CD4-positive, alpha-beta T cell (primary cell): ENCODE results near the gene IL1RAPL2. TPM values are rescaled to one million over a fixed set of nuclear protein-coding genes. Genes with fewer than 3 reads are reported as not detected.

Source experiments
- ATAC-seq: fragments of 200-7000 bp; cut with Tn5 transposase; one replicate; pipeline ENCODE4 v1.10.0; 2022; ENCODE audit warnings: mild to moderate bottlenecking; ENCODE audit not compliant: poor library complexity
- CTCF ChIA-PET: fragments of 350-600 bp; sonication (Branson Sonifier 250); formaldehyde crosslinking; loops from one replicate; lab custom pipeline; 2021; ENCODE audit warnings: antibody characterized with exemption, inconsistent platforms; lab: Charles Lee
- POLR2A ChIA-PET: fragments of 350-600 bp; sonication (Branson Sonifier 250); formaldehyde crosslinking; loops from one replicate; lab custom pipeline; 2021; ENCODE audit warnings: antibody characterized with exemption, inconsistent platforms; lab: Charles Lee
- DNase-seq, 14 experiments: peaks; one replicate each; pipeline ENCODE4 v3.0.0-alpha.2; 2013 to 2020; ENCODE audit warnings: mixed read lengths in 2 of 14
- H3K27ac ChIP-seq, 2 donors: one replicate each; pipeline versions ENCODE4 v1.5.1 to v1.7.0; 2013; ENCODE audit warnings: low read length in 2 of 2, low read depth in 1 of 2, mild to moderate bottlenecking in 1 of 2
- H3K27me3 ChIP-seq, 2 experiments: 1 replicate in 1 of 2; 2 replicates in 1 of 2; pipeline versions ENCODE4 v1.6.1 to v1.7.0; 2013; ENCODE audit warnings: low read length in 2 of 2, control low read depth in 1 of 2, mild to moderate bottlenecking in 1 of 2, moderate library complexity in 1 of 2; ENCODE audit not compliant: insufficient read depth in 2 of 2, control insufficient read depth in 1 of 2
- H3K36me3 ChIP-seq: one replicate; pipeline ENCODE4 v1.6.1; 2013; ENCODE audit warnings: low read length, control low read depth; ENCODE audit not compliant: insufficient read depth
- H3K4me1 ChIP-seq: one replicate; pipeline ENCODE4 v1.6.1; 2013; ENCODE audit warnings: low read length, control low read depth; ENCODE audit not compliant: insufficient read depth
- H3K4me3 ChIP-seq: one replicate; pipeline ENCODE4 v1.5.1; 2013; ENCODE audit warnings: mild to moderate bottlenecking, low read length, moderate library complexity
- H3K9me3 ChIP-seq, 2 experiments: 1 replicate in 1 of 2; 2 replicates in 1 of 2; pipeline versions ENCODE4 v1.6.1 to v1.7.0; 2013; ENCODE audit warnings: low read length in 2 of 2, mild to moderate bottlenecking in 2 of 2, control low read depth in 1 of 2, moderate library complexity in 1 of 2; ENCODE audit not compliant: control insufficient read depth in 1 of 2, insufficient read depth in 1 of 2
- H3K27ac Mint-ChIP-seq: one replicate; pipeline ENCODE4 v1.8.0; 2020; ENCODE audit warnings: mixed read lengths
- H3K27me3 Mint-ChIP-seq: one replicate; pipeline ENCODE4 v1.8.0; 2021; ENCODE audit warnings: mixed read lengths
- H3K36me3 Mint-ChIP-seq: one replicate; pipeline ENCODE4 v1.8.0; 2021; ENCODE audit warnings: low read depth, mixed read lengths
- H3K4me1 Mint-ChIP-seq: one replicate; pipeline ENCODE4 v1.8.0; 2021; ENCODE audit warnings: low read depth, mixed read lengths
- H3K4me3 Mint-ChIP-seq: one replicate; pipeline ENCODE4 v1.8.0; 2020; ENCODE audit warnings: mild to moderate bottlenecking, mixed read lengths
- H3K9me3 Mint-ChIP-seq: one replicate; pipeline ENCODE4 v1.8.0; 2020; ENCODE audit warnings: mixed read lengths
- intact Hi-C, 2 experiments: fragments of 100-400 bp; cut with DNase I in 1 of 2; cut with micrococcal nuclease in 1 of 2; formaldehyde crosslinking; loops; one replicate each; pipeline versions ENCODE4 v1.15.1 to v1.9.0; 2023 to 2025; cut with DNase I, micrococcal nuclease
- total RNA-seq, 174 experiments: library from RNA in 2 of 174; stranded (reverse) in 2 of 174; gene quantifications; one replicate each; pipeline ENCODE4 v1.2.3 and lab custom pipeline; 2021 to 2026
- TF ChIP-seq, protein P1 (sequence below): fragments of 200-600 bp; IDR thresholded peaks from one replicate; pipeline ENCODE4 v1.8.0; 2022; ENCODE audit warnings: antibody characterized with exemption, mild to moderate bottlenecking

The IL1RAPL2 gene
- total RNA-seq, 2 experiments from 2014 or later, result not detected

DNA sequence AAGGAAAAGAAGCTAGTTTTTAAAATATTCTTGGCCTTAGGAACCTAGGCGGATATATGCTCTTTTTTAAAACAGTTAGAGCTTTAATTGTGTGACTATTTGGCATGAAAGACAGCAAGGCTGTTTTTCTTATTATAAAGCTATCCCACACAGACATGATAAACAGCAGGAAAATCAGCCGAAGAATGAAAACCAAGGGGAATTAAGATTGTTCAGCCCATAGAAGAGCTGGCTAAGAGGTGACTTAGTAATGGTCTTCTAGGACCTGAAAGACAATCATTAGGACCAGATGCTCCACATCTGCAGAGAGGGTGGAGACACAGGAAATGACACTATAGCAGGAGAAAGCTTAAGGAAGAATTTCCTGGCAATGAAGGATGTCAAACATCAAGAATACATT, 1085.0 kb downstream of the IL1RAPL2 start:
- no peaks in the 10 kb centered on the region for H3K27me3 ChIP-seq
- DNase-seq (no peak), ATAC-seq (no peak)
- H3K36me3 ChIP-seq, result no peaks in the 10 kb centered on the region
- Mint-ChIP-seq H3K27ac (no peak overlapping the region), H3K27me3 (no peaks in the 10 kb centered on the region), H3K4me1 (no peaks in the 10 kb centered on the region), H3K36me3 (no peaks in the 10 kb centered on the region), H3K4me3 (no peak overlapping the region), H3K9me3 (no peaks in the 10 kb centered on the region)
- intact Hi-C loops, result no loop called here
- H3K27ac ChIP-seq, result no peak overlapping the region
- ChIA-PET CTCF (no interaction called here), POLR2A (no interaction called here)
- TF ChIP-seq, protein P1, sequence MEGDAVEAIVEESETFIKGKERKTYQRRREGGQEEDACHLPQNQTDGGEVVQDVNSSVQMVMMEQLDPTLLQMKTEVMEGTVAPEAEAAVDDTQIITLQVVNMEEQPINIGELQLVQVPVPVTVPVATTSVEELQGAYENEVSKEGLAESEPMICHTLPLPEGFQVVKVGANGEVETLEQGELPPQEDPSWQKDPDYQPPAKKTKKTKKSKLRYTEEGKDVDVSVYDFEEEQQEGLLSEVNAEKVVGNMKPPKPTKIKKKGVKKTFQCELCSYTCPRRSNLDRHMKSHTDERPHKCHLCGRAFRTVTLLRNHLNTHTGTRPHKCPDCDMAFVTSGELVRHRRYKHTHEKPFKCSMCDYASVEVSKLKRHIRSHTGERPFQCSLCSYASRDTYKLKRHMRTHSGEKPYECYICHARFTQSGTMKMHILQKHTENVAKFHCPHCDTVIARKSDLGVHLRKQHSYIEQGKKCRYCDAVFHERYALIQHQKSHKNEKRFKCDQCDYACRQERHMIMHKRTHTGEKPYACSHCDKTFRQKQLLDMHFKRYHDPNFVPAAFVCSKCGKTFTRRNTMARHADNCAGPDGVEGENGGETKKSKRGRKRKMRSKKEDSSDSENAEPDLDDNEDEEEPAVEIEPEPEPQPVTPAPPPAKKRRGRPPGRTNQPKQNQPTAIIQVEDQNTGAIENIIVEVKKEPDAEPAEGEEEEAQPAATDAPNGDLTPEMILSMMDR, result no peak
- no peaks in the 10 kb centered on the region for H3K4me1 ChIP-seq
- H3K9me3 ChIP-seq, result no peaks in the 10 kb centered on the region
- no peak overlapping the region for H3K4me3 ChIP-seq

- H3K27me3 ChIP-seq, result no peaks in the 10 kb centered on the region
- POLR2A ChIA-PET, result no interaction called here
- Mint-ChIP-seq H3K4me1 (no peaks in the 10 kb centered on the region), H3K36me3 (no peaks in the 10 kb centered on the region), H3K4me3 (no peak overlapping the region), H3K27ac (no peak overlapping the region), H3K9me3 (no peaks in the 10 kb centered on the region), H3K27me3 (no peaks in the 10 kb centered on the region)
- H3K27ac ChIP-seq, result no peak overlapping the region
- H3K4me3 ChIP-seq, result no peak overlapping the region
- H3K36me3 ChIP-seq, result no peaks in the 10 kb centered on the region
- ATAC-seq (no peak), DNase-seq (no peak)
- no peaks in the 10 kb centered on the region for H3K9me3 ChIP-seq
- CTCF ChIA-PET, result no interaction called here
- intact Hi-C loops, result no loop called here
- TF ChIP-seq, protein P1, result no peak
- no peaks in the 10 kb centered on the region for H3K4me1 ChIP-seq
Observed at GRCh38 chrX:105653891-105654290, 1087.9 kb downstream of the IL1RAPL2 start.

- H3K4me1 Mint-ChIP-seq, result no peaks in the 10 kb centered on the region
- Histone ChIP-seq H3K4me3 (no peak overlapping the region), H3K4me1 (no peaks in the 10 kb centered on the region), H3K27ac (no peak overlapping the region), H3K36me3 (no peaks in the 10 kb centered on the region), H3K27me3 (no peaks in the 10 kb centered on the region), H3K9me3 (no peaks in the 10 kb centered on the region)
- H3K27ac Mint-ChIP-seq, result no peak overlapping the region
- DNase-seq, result no peak
- intact Hi-C loops, result no loop called here
- no peak for ATAC-seq
- TF ChIP-seq, protein P1, result no peak
- H3K4me3 Mint-ChIP-seq, result no peak overlapping the region
- H3K27me3 Mint-ChIP-seq, result no peaks in the 10 kb centered on the region
- no peaks in the 10 kb centered on the region for H3K9me3 Mint-ChIP-seq
- H3K36me3 Mint-ChIP-seq, result no peaks in the 10 kb centered on the region
- ChIA-PET POLR2A (no interaction called here), CTCF (no interaction called here)
Observed at GRCh38 chrX:105658136-105658535, 1092.1 kb downstream of the IL1RAPL2 start.
